ENCODE data around the gene CFD.

Gene CFD

GRCh38 chr19:843836-844545 is 15.5 kb upstream of the CFD start:
- H3K4me2 ChIP-seq (ENCODE audit: low read length) = no peak overlapping the region
- peaks cover 12% of the 10 kb centered on the region for H3K27me3 ChIP-seq (ENCODE audit: control insufficient read depth, low read length)
- H3K79me2 ChIP-seq (ENCODE audit: control insufficient read depth, low read length) = no peaks in the 10 kb centered on the region
- peaks cover 15% of the 10 kb centered on the region for H3K4me1 ChIP-seq (ENCODE audit: control insufficient read depth, low read length)
- no peaks in the 10 kb centered on the region for H4K20me1 ChIP-seq (ENCODE audit: control insufficient read depth, insufficient read depth, low read depth, low read length)
- TF ChIP-seq CTCF (IDR thresholded peaks at IDR 0.05; ENCODE audit: low read depth, low read length, poor library complexity, severe bottlenecking) (no peak), EZH2phosphoT487 (IDR thresholded peaks at IDR 0.05; ENCODE audit: borderline replicate concordance, low read length) (no peak)
- no peak overlapping the region for H3K27ac ChIP-seq (ENCODE audit: low read depth, low read length)
- no peaks in the 10 kb centered on the region for H3F3A ChIP-seq (ENCODE audit: control insufficient read depth, insufficient read depth)
- H3K9me2 ChIP-seq (replicated peaks; ENCODE audit: control insufficient read depth, low read length) = no peaks in the 10 kb centered on the region
- no peaks in the 10 kb centered on the region for H3K9me3 ChIP-seq (ENCODE audit: control insufficient read depth, insufficient read depth, low read length)
- H3K4me3 ChIP-seq (ENCODE audit: low read length) = no peak overlapping the region
- H3K36me3 ChIP-seq (ENCODE audit: control insufficient read depth, low read length) = no peaks in the 10 kb centered on the region

- Histone ChIP-seq H3K27me3 (ENCODE audit: control insufficient read depth, low read length) (peaks cover 12% of the 10 kb centered on the region), H3K9me3 (ENCODE audit: control insufficient read depth, insufficient read depth, low read length) (no peaks in the 10 kb centered on the region), H3K4me3 (ENCODE audit: low read length) (no peak overlapping the region), H3K4me2 (ENCODE audit: low read length) (no peak overlapping the region), H3K9me2 (replicated peaks; ENCODE audit: control insufficient read depth, low read length) (no peaks in the 10 kb centered on the region), H3K4me1 (ENCODE audit: control insufficient read depth, low read length) (peaks cover 15% of the 10 kb centered on the region), H3K79me2 (ENCODE audit: control insufficient read depth, low read length) (no peaks in the 10 kb centered on the region), H3K27ac (ENCODE audit: low read depth, low read length) (no peak overlapping the region), H4K20me1 (ENCODE audit: control insufficient read depth, insufficient read depth, low read depth, low read length) (no peaks in the 10 kb centered on the region), H3F3A (ENCODE audit: control insufficient read depth, insufficient read depth) (no peaks in the 10 kb centered on the region), H3K36me3 (ENCODE audit: control insufficient read depth, low read length) (no peaks in the 10 kb centered on the region)
- TF ChIP-seq CTCF (IDR thresholded peaks at IDR 0.05; ENCODE audit: low read depth, low read length, poor library complexity, severe bottlenecking) (no peak), EZH2phosphoT487 (IDR thresholded peaks at IDR 0.05; ENCODE audit: borderline replicate concordance, low read length) (no peak)
Measured at GRCh38 chr19:844546-844971, 14.9 kb upstream of the CFD start.

- TF ChIP-seq CTCF (IDR thresholded peaks at IDR 0.05; ENCODE audit: low read depth, low read length, poor library complexity, severe bottlenecking) (no peak), EZH2phosphoT487 (IDR thresholded peaks at IDR 0.05; ENCODE audit: borderline replicate concordance, low read length) (no peak)
- no peaks in the 10 kb centered on the region for H3K9me2 ChIP-seq (replicated peaks; ENCODE audit: control insufficient read depth, low read length)
- peaks cover 15% of the 10 kb centered on the region for H3K4me1 ChIP-seq (ENCODE audit: control insufficient read depth, low read length)
- no peak overlapping the region for H3K4me2 ChIP-seq (ENCODE audit: low read length)
- H3K27ac ChIP-seq (ENCODE audit: low read depth, low read length) = no peak overlapping the region
- H3F3A ChIP-seq (ENCODE audit: control insufficient read depth, insufficient read depth) = no peaks in the 10 kb centered on the region
- peaks cover 12% of the 10 kb centered on the region for H3K27me3 ChIP-seq (ENCODE audit: control insufficient read depth, low read length)
- no peaks in the 10 kb centered on the region for H4K20me1 ChIP-seq (ENCODE audit: control insufficient read depth, insufficient read depth, low read depth, low read length)
- no peaks in the 10 kb centered on the region for H3K79me2 ChIP-seq (ENCODE audit: control insufficient read depth, low read length)
- no peaks in the 10 kb centered on the region for H3K9me3 ChIP-seq (ENCODE audit: control insufficient read depth, insufficient read depth, low read length)
- no peaks in the 10 kb centered on the region for H3K36me3 ChIP-seq (ENCODE audit: control insufficient read depth, low read length)
- H3K4me3 ChIP-seq (ENCODE audit: low read length) = no peak overlapping the region
Measured at GRCh38 chr19:845707-846521, 13.6 kb upstream of the CFD start.
